Adrenal gland (tissue), 5 donors: Measurements from ENCODE around the gene SLAMF9.

ENCODE experiments used
- CTCF ChIP-seq, 6 experiments: fragments of 450-650 bp in 4 of 6; fragments of 200-600 bp in 2 of 6; sonication (generic) in 1 of 6; IDR thresholded peaks; 1 replicate in 5 of 6; 2 replicates in 1 of 6; pipeline versions ENCODE4 v1.5.1 to v1.8.0; 2016 to 2021; ENCODE audit warnings: antibody characterized with exemption in 6 of 6, mild to moderate bottlenecking in 2 of 6, moderate library complexity in 1 of 6
- POLR2A ChIP-seq, 2 donors: fragments of 450-650 bp; IDR thresholded peaks; one replicate each; pipeline ENCODE4 v1.6.1; 2017; ENCODE audit warnings: antibody characterized with exemption in 2 of 2, mild to moderate bottlenecking in 2 of 2, moderate library complexity in 1 of 2
- donor health status: DM: no; HTN: no; CAD: no.

GRCh38 chr1:159946242-159947187 is 7.5 kb downstream of the SLAMF9 start:
- no peak for TF ChIP-seq POLR2A (IDR thresholded peaks at IDR 0.05)
- no peak for TF ChIP-seq CTCF (IDR thresholded peaks at IDR 0.05)
